ENCODE measurements around the gene ARHGAP21.

DNA sequence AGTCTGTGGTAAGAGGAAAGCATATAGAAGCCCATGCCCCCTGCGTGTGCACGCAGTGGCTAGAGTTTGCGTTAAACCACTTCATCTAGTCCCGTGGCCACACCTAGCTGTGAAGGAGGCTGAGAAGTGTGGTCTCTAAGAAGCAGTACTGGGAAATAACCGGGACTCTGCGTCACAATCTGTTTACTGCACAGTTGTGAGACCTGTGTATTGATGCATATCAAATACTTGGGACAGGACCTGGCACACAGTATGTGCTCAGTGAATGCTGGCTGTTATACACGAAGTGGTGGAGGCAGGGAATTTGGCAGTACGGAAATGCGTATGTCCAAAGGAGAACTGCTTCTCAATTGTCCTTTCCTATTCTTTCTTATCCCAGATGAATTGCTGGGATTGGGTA is 149.5 kb downstream of the ARHGAP21 start:
- TF ChIP-seq EZH2phosphoT487 (IDR thresholded peaks at IDR 0.05; ENCODE audit: insufficient read depth, low read depth): no peak
- no peak for TF ChIP-seq EZH2 (IDR thresholded peaks at IDR 0.05; ENCODE audit: insufficient read depth, poor library complexity, severe bottlenecking)

All from GM23248 (cell line).